SK-N-SH (cell line): Measurements from ENCODE around the gene PRR33. TPM values are rescaled to one million over a fixed set of nuclear protein-coding genes. Genes with fewer than 3 reads are reported as not detected.

Experiments used
- CTCF ChIA-PET: fragments of 300-600, 350-600 bp; formaldehyde crosslinking; extraction: SDS; loops from one replicate; lab custom pipeline; 2021; lab: Yijun Ruan, JAX
- POLR2A ChIA-PET: fragments of 350-600 bp; sonication (Branson Sonifier 250); formaldehyde crosslinking; extraction: SDS; loops from one replicate; lab custom pipeline; 2020; ENCODE audit warnings: antibody characterized with exemption, inconsistent platforms; lab: Yijun Ruan, JAX
- DNase-seq: peaks from one replicate; pipeline ENCODE4 v3.0.0; 2012
- H2AFZ ChIP-seq: fragments of 200-600 bp; sonication (generic); 2 replicates; pipeline ENCODE4 v1.8.1; 2016; ENCODE audit warnings: antibody characterized with exemption, mild to moderate bottlenecking, low read depth
- H3F3A ChIP-seq: fragments of 200-600 bp; sonication (generic); replicated peaks from 2 replicates; pipeline ENCODE3; 2016; ENCODE audit warnings: antibody characterized with exemption, mild to moderate bottlenecking; ENCODE audit not compliant: insufficient read depth
- H3K27ac ChIP-seq, 2 experiments: fragments of 200-500 bp in 1 of 2; fragments of 200-600 bp in 1 of 2; sonication (Bioruptor generic) in 1 of 2; sonication (generic), shearing (Covaris generic) in 1 of 2; 2 replicates each; pipeline versions ENCODE4 v1.5.1 to v1.6.1; 2014 to 2016; ENCODE audit warnings: low read depth in 2 of 2, inconsistent platforms in 1 of 2, low read length in 1 of 2, mild to moderate bottlenecking in 1 of 2, mixed read lengths in 1 of 2
- H3K27me3 ChIP-seq: fragments of 200-600 bp; sonication (generic), shearing (Covaris generic); 2 replicates; pipeline ENCODE4 v1.6.1; 2016; ENCODE audit warnings: mixed run types; ENCODE audit not compliant: insufficient read depth
- H3K36me3 ChIP-seq, 2 experiments: fragments of 200-500 bp in 1 of 2; fragments of 200-600 bp in 1 of 2; sonication (Bioruptor generic) in 1 of 2; sonication (generic) in 1 of 2; replicated peaks in 1 of 2; 2 replicates each; pipeline versions ENCODE3 to v1.5.1; 2014 to 2016; ENCODE audit warnings: low read length in 1 of 2, mild to moderate bottlenecking in 1 of 2; ENCODE audit not compliant: insufficient read depth in 2 of 2, control insufficient read depth in 1 of 2
- H3K4me1 ChIP-seq, 2 experiments: fragments of 200-500 bp in 1 of 2; fragments of 200-600 bp in 1 of 2; sonication (Bioruptor generic) in 1 of 2; sonication (generic), shearing (Covaris generic) in 1 of 2; 2 replicates each; pipeline versions ENCODE4 v1.5.1 to v1.6.1; 2014 to 2016; ENCODE audit warnings: low read depth in 1 of 2, low read length in 1 of 2, mixed run types in 1 of 2; ENCODE audit not compliant: insufficient read depth in 2 of 2, control insufficient read depth in 1 of 2
- H3K4me2 ChIP-seq: fragments of 200-600 bp; sonication (generic), shearing (Covaris generic); 2 replicates; pipeline ENCODE4 v1.6.1; 2017; ENCODE audit warnings: mixed run types
- H3K4me3 ChIP-seq, 2 experiments: fragments of 200-500 bp in 1 of 2; fragments of 200-600 bp in 1 of 2; sonication (Bioruptor generic) in 1 of 2; sonication (generic), shearing (Covaris generic) in 1 of 2; 2 replicates each; pipeline versions ENCODE4 v1.5.1 to v1.8.1; 2014 to 2016; ENCODE audit warnings: low read depth in 2 of 2, inconsistent platforms in 1 of 2, low read length in 1 of 2, mild to moderate bottlenecking in 1 of 2, mixed read lengths in 1 of 2, moderate library complexity in 1 of 2
- H3K79me2 ChIP-seq: fragments of 200-600 bp; sonication (generic); 2 replicates; pipeline ENCODE4 v1.8.1; 2017; ENCODE audit warnings: mild to moderate bottlenecking; ENCODE audit not compliant: insufficient read depth
- H3K9ac ChIP-seq: fragments of 200-600 bp; sonication (generic); 2 replicates; pipeline ENCODE4 v1.6.1; 2017; ENCODE audit warnings: mixed run types
- H3K9me2 ChIP-seq: fragments of 200-600 bp; sonication (generic); 2 replicates; pipeline ENCODE4 v1.6.1; 2017; ENCODE audit warnings: mixed run types
- H3K9me3 ChIP-seq: fragments of 200-600 bp; sonication (generic); 2 replicates; pipeline ENCODE4 v1.6.1; 2017; ENCODE audit warnings: mixed run types, mild to moderate bottlenecking, moderate library complexity
- H4K20me1 ChIP-seq: fragments of 200-600 bp; sonication (generic); 2 replicates; pipeline ENCODE4 v1.6.1; 2017; ENCODE audit warnings: mild to moderate bottlenecking, mixed run types; ENCODE audit not compliant: insufficient read depth
- CTCF ChIP-seq: fragments of 200-600 bp; sonication (generic); IDR thresholded peaks from 2 replicates; pipeline ENCODE4 v1.6.1; 2017; ENCODE audit warnings: antibody characterized with exemption, mild to moderate bottlenecking, moderate library complexity
- FOSL2 ChIP-seq: IDR thresholded peaks from 2 replicates; pipeline ENCODE4 v1.4.0; 2012; ENCODE audit warnings: low read depth, mild to moderate bottlenecking, moderate library complexity, borderline replicate concordance
- MXI1 ChIP-seq: IDR thresholded peaks from 2 replicates; pipeline ENCODE4 v1.6.1; 2012; ENCODE audit warnings: mild to moderate bottlenecking, low read depth, low read length, improper control_type of control experiment
- NRF1 ChIP-seq: IDR thresholded peaks from 2 replicates; pipeline ENCODE4 v1.6.1; 2012; ENCODE audit warnings: low read depth, mild to moderate bottlenecking, low read length
- TAF1 ChIP-seq: IDR thresholded peaks from 2 replicates; pipeline ENCODE4 v1.6.1; 2012; ENCODE audit warnings: low read depth, mild to moderate bottlenecking, low read length, moderate library complexity, borderline replicate concordance
- TCF12 ChIP-seq: IDR thresholded peaks from 2 replicates; pipeline ENCODE4 v1.4.0; 2012
- TEAD4 ChIP-seq: IDR thresholded peaks from 2 replicates; pipeline ENCODE4 v1.4.0; 2012; ENCODE audit warnings: mild to moderate bottlenecking, borderline replicate concordance; ENCODE audit not compliant: insufficient read depth
- YY1 ChIP-seq: IDR thresholded peaks from 2 replicates; pipeline ENCODE4 v1.4.0; 2012; ENCODE audit warnings: low read depth, mild to moderate bottlenecking
- WGBS: methylation state at CpG from one replicate; pipeline ENCODE4 v1.1.6; 2017; ENCODE audit warnings: low lambda C conversion rate; 5-methylcytosine and 5-hydroxymethylcytosine counted together
- polyA plus RNA-seq, 3 experiments: library from polyadenylated mRNA; depleted of rRNA; stranded (reverse); fragments of >200 nt; gene quantifications; 2 replicates each; pipeline ENCODE4 v1.2.3, GENCODE V29; 2012
- TF ChIP-seq, protein P1 (sequence below): fragments of 150-350 bp; IDR thresholded peaks from 2 replicates; pipeline ENCODE4 v1.6.1; 2016; ENCODE audit warnings: mild to moderate bottlenecking, low read depth, low read length
- TF ChIP-seq, protein P2 (sequence below): fragments of 150-350 bp; IDR thresholded peaks from 2 replicates; pipeline ENCODE4 v1.6.1; 2017; ENCODE audit warnings: antibody characterized with exemption, low read length, low read depth, borderline replicate concordance

Gene PRR33
- polyA plus RNA-seq, 1 of the 3 experiments (the other 2 are of a cell fraction): not detected

DNA sequence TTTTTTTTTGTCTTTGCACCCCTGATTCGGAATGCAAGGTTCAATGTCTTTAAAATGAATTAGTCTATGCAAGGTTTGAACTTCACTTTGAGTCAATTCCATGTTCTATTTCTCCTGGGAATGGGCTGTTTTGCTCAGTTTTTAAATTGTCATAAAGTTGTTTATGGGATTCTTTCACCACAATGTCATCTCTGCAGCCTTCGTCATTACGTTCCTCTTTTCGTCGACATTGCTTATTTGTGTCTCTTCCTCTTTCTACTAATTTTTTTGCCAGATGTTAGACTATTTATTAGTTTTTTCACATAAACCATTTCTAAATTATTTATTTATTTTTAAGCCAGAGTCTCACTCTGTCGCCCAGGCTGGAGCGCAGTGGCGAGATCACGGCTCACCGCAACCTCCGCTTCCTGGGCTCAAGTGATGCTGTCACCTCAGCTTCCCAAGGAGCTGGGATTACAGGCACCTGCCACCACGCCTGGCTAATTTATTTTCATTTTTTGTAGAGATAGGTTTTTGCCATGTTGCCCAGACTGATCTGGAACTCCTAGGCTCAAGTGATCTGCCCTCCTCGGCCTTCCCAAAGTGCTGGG is 20.7 kb upstream of the PRR33 start:
- Histone ChIP-seq H3K4me1 (peaks cover 0 to 5% of the 10 kb centered on the region in 2 experiments; a peak in 1 of 4 replicates), H3K27me3 (0 out of 2 replicates have a peak, but pooled peaks cover 7% of the 10 kb centered on the region), H3K9ac (no peak overlapping the region), H3F3A (no peaks in the 10 kb centered on the region), H3K4me2 (no peak overlapping the region), H3K79me2 (no peaks in the 10 kb centered on the region), H3K27ac (no peak overlapping the region), H3K36me3 (no peaks in the 10 kb centered on the region), H3K9me2 (no peaks in the 10 kb centered on the region), H3K4me3 (no peak overlapping the region), H2AFZ (no peak overlapping the region), H4K20me1 (no peaks in the 10 kb centered on the region), H3K9me3 (no peaks in the 10 kb centered on the region)
- no peak for DNase-seq
- ChIA-PET POLR2A (interaction anchor here (0.6 kb wide), 1 partner anchor 1072 kb away, joined by 3 read pairs; no protein-coding TSS in a partner anchor), CTCF (interaction anchor here (2.0 kb wide), 1 partner anchor 30 kb away, joined by 6 read pairs; no protein-coding TSS in a partner anchor)
- TF ChIP-seq, protein P1, sequence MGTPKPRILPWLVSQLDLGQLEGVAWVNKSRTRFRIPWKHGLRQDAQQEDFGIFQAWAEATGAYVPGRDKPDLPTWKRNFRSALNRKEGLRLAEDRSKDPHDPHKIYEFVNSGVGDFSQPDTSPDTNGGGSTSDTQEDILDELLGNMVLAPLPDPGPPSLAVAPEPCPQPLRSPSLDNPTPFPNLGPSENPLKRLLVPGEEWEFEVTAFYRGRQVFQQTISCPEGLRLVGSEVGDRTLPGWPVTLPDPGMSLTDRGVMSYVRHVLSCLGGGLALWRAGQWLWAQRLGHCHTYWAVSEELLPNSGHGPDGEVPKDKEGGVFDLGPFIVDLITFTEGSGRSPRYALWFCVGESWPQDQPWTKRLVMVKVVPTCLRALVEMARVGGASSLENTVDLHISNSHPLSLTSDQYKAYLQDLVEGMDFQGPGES: no peak
- TF ChIP-seq TCF12: no peak
- TF ChIP-seq, protein P2, sequence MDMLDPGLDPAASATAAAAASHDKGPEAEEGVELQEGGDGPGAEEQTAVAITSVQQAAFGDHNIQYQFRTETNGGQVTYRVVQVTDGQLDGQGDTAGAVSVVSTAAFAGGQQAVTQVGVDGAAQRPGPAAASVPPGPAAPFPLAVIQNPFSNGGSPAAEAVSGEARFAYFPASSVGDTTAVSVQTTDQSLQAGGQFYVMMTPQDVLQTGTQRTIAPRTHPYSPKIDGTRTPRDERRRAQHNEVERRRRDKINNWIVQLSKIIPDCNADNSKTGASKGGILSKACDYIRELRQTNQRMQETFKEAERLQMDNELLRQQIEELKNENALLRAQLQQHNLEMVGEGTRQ: no peak
- TF ChIP-seq MXI1: no peak
- no peak for TF ChIP-seq YY1
- TF ChIP-seq TEAD4: no peak
- TF ChIP-seq NRF1: no peak
- TF ChIP-seq CTCF: no peak
- TF ChIP-seq FOSL2: no peak
- WGBS: 78% methylated on average over 13 of the region's 13 CpGs

GRCh38 chr11:1909524-1909923 is 17.8 kb upstream of the PRR33 start:
- Histone ChIP-seq H3K9me2 (no peaks in the 10 kb centered on the region), H2AFZ (no peak overlapping the region), H3K27ac (no peak overlapping the region), H3K4me1 (no peaks in the 10 kb centered on the region), H4K20me1 (no peaks in the 10 kb centered on the region), H3K27me3 (0 out of 2 replicates have a peak, but pooled peaks cover 13% of the 10 kb centered on the region), H3K36me3 (no peaks in the 10 kb centered on the region), H3K9ac (no peak overlapping the region), H3K79me2 (no peaks in the 10 kb centered on the region), H3F3A (no peaks in the 10 kb centered on the region), H3K4me3 (no peak overlapping the region), H3K4me2 (no peak overlapping the region), H3K9me3 (no peaks in the 10 kb centered on the region)
- POLR2A ChIA-PET: no interaction called here
- 72% methylated on average over 7 of the region's 7 CpGs for WGBS
- CTCF ChIA-PET: interaction anchor here (1.1 to 5.1 kb wide), 2 partner anchors 11 to 36 kb away, joined by 4 to 16 read pairs; no protein-coding TSS in a partner anchor
- TF ChIP-seq MXI1 (no peak), TAF1 (no peak)
- no peak for DNase-seq
